Stimulated activated CD8-positive, alpha-beta memory T cell treated with anti-CD3 and anti-CD28 coated beads, Interleukin-4, amount 100 ng/mL, for 24 hours (primary cell): Measurements from ENCODE around the gene KLRG1.
A peak's percentile ranks its signal among the peaks of the same experiment; 100 is the strongest.

Experiments
- DNase-seq: peaks from one replicate; pipeline ENCODE4 v3.0.0-alpha.2; 2020; ENCODE audit warnings: low read depth

Gene KLRG1

GRCh38 chr12:8985213-8985754, 4.1 kb upstream of the KLRG1 start:
- DNase-seq = no peak

- DNase-seq = no peak
Measured at GRCh38 chr12:8987163-8987562, 2.2 kb upstream of the KLRG1 start.

- no peak for DNase-seq
Measured at GRCh38 chr12:8987685-8988084, 1.7 kb upstream of the KLRG1 start.

GRCh38 chr12:8991371-8992345, 2.3 kb downstream of the KLRG1 start:
- no peak for DNase-seq

- DNase-seq = no peak
Measured at GRCh38 chr12:8993827-8994226, 4.5 kb downstream of the KLRG1 start.

GRCh38 chr12:8995021-8995775, 5.9 kb downstream of the KLRG1 start:
- DNase-seq = no peak

- DNase-seq = no peak
Measured at GRCh38 chr12:8996682-8997405, 7.5 kb downstream of the KLRG1 start.

GRCh38 chr12:9001233-9001632, 11.9 kb downstream of the KLRG1 start:
- no peak for DNase-seq

- no peak for DNase-seq
Measured at GRCh38 chr12:9002335-9002734, 13.0 kb downstream of the KLRG1 start.

GRCh38 chr12:9022592-9022991, 33.2 kb downstream of the KLRG1 start:
- DNase-seq = no peak

- DNase-seq = no peak
Measured at GRCh38 chr12:9024512-9024911, 35.2 kb downstream of the KLRG1 start.

GRCh38 chr12:9027161-9028059, 38.1 kb downstream of the KLRG1 start:
- DNase-seq = peak; percentile 19

- no peak for DNase-seq
Measured at GRCh38 chr12:9030776-9031175, 41.4 kb downstream of the KLRG1 start.

GRCh38 chr12:9032202-9032964, 43.0 kb downstream of the KLRG1 start:
- no peak for DNase-seq

- no peak for DNase-seq
Measured at GRCh38 chr12:9033265-9033887, 44.0 kb downstream of the KLRG1 start.

GRCh38 chr12:9034095-9034494, 44.7 kb downstream of the KLRG1 start:
- no peak for DNase-seq

GRCh38 chr12:9036227-9036626, 46.9 kb downstream of the KLRG1 start:
- DNase-seq = no peak

GRCh38 chr12:9037431-9037830, 48.1 kb downstream of the KLRG1 start:
- no peak for DNase-seq

GRCh38 chr12:9039397-9039977, 50.1 kb downstream of the KLRG1 start:
- DNase-seq = no peak
